IMR-90 (cell line): ENCODE data around the gene PPP1R8.

Experiments
- BHLHE40 ChIP-seq: fragments of 150-350 bp; IDR thresholded peaks from 2 replicates; pipeline ENCODE4 v1.6.1; 2016; ENCODE audit warnings: mild to moderate bottlenecking, low read depth, low read length
- CEBPB ChIP-seq: IDR thresholded peaks from 2 replicates; pipeline ENCODE4 v1.6.1; 2012; ENCODE audit warnings: low read depth, low read length, improper control_type of control experiment
- CHD1 ChIP-seq: IDR thresholded peaks from 2 replicates; pipeline ENCODE4 v1.6.1; 2012; ENCODE audit warnings: low read depth, low read length, improper control_type of control experiment
- CTCF ChIP-seq: conservative IDR thresholded peaks from 2 replicates; pipeline ENCODE4 v1.5.1; 2012; ENCODE audit warnings: mild to moderate bottlenecking, low read depth, low read length, improper control_type of control experiment
- FOS ChIP-seq: fragments of 150-350 bp; IDR thresholded peaks from 2 replicates; pipeline ENCODE4 v1.6.1; 2016; ENCODE audit warnings: low read depth, low read length
- MAFK ChIP-seq: IDR thresholded peaks from 2 replicates; pipeline ENCODE4 v1.6.1; 2012; ENCODE audit warnings: low read depth, low read length, improper control_type of control experiment
- MAZ ChIP-seq: IDR thresholded peaks from 2 replicates; pipeline ENCODE4 v1.6.1; 2012; ENCODE audit warnings: low read depth, mild to moderate bottlenecking, low read length, improper control_type of control experiment, moderate library complexity, borderline replicate concordance
- MXI1 ChIP-seq: IDR thresholded peaks from 2 replicates; pipeline ENCODE4 v1.6.1; 2012; ENCODE audit warnings: low read depth, mild to moderate bottlenecking, low read length, moderate library complexity, borderline replicate concordance
- POLR2A ChIP-seq: IDR thresholded peaks from 2 replicates; pipeline ENCODE4 v1.6.1; 2012; ENCODE audit warnings: mild to moderate bottlenecking, low read depth, low read length
- RAD21 ChIP-seq: IDR thresholded peaks from 2 replicates; pipeline ENCODE4 v1.6.1; 2012; ENCODE audit warnings: low read length, improper control_type of control experiment
- RCOR1 ChIP-seq: IDR thresholded peaks from 2 replicates; pipeline ENCODE4 v1.6.1; 2012; ENCODE audit warnings: mild to moderate bottlenecking, low read length, improper control_type of control experiment; ENCODE audit not compliant: insufficient replicate concordance
- RFX5 ChIP-seq: IDR thresholded peaks from 2 replicates; pipeline ENCODE4 v1.8.0; 2012; ENCODE audit warnings: low read depth, mild to moderate bottlenecking, low read length, moderate library complexity
- SMC3 ChIP-seq: fragments of 150-350 bp; IDR thresholded peaks from 2 replicates; pipeline ENCODE4 v1.6.1; 2016; ENCODE audit warnings: low read depth, mild to moderate bottlenecking, antibody characterized with exemption, low read length, moderate library complexity
- USF2 ChIP-seq: fragments of 150-350 bp; IDR thresholded peaks from 2 replicates; pipeline ENCODE4 v1.6.1; 2017; ENCODE audit warnings: mild to moderate bottlenecking, antibody characterized with exemption, low read length, low read depth

DNA sequence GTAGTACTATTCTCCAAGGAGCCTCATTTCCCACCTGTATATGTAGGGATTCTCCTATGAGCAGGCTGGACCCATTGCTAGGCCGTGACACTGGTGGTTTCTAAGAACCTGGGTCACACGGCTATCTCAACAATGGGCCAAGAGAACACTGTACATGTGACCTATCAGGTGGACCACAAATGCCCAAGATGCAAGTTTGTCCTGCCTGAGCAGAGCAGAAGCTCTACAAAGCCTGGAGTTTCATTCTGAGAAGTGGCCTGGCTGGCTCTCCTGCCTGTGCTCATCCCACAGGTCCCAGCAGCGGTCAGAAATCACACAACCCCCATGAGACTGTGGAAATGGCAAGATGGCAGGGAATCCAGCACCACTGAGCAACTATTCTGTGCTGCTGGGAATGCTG, 58.9 kb downstream of the PPP1R8 start:
- TF ChIP-seq CTCF, result no peak
- TF ChIP-seq MAZ, result no peak
- no peak for TF ChIP-seq RAD21
- TF ChIP-seq MXI1, result no peak
- TF ChIP-seq SMC3, result no peak
- no peak for TF ChIP-seq POLR2A
- no peak for TF ChIP-seq RCOR1
- no peak for TF ChIP-seq MAFK
- no peak for TF ChIP-seq BHLHE40
- no peak for TF ChIP-seq RFX5
- no peak for TF ChIP-seq CHD1
- no peak for TF ChIP-seq CEBPB
- TF ChIP-seq FOS, result no peak
- no peak for TF ChIP-seq USF2
